ENCODE data around the gene NEUROD1. TPM values are rescaled to one million over a fixed set of nuclear protein-coding genes. Genes with fewer than 3 reads are reported as not detected.

The NEUROD1 gene
- total RNA-seq, 2 donors from 2014 or later: not detected

- H3K4me3 ChIP-seq: no peak overlapping the region
- no peak overlapping the region for H3K27ac ChIP-seq
- 87% methylated on average over 4 of the region's 4 CpGs for WGBS
- no peak for TF ChIP-seq POLR2AphosphoS5 (IDR thresholded peaks at IDR 0.05)
- TF ChIP-seq POLR2A (IDR thresholded peaks at IDR 0.05): no peak
- TF ChIP-seq CTCF (IDR thresholded peaks at IDR 0.05): no peak
- no peak for DNase-seq (ENCODE audit: low spot score)
- H3K36me3 ChIP-seq: no peaks in the 10 kb centered on the region
- H3K9me3 ChIP-seq: no peaks in the 10 kb centered on the region
- H3K4me1 ChIP-seq (replicated peaks): no peaks in the 10 kb centered on the region
- no peaks in the 10 kb centered on the region for H3K27me3 ChIP-seq (replicated peaks; ENCODE audit: insufficient read depth)
- intact Hi-C loops (cut with DNase I): no loop called here
Observed at GRCh38 chr2:181658444-181658843, 21.9 kb downstream of the NEUROD1 start.

- no peak for TF ChIP-seq CTCF (IDR thresholded peaks at IDR 0.05)
- TF ChIP-seq POLR2AphosphoS5 (IDR thresholded peaks at IDR 0.05): no peak
- no peak for TF ChIP-seq POLR2A (IDR thresholded peaks at IDR 0.05)
- Histone ChIP-seq H3K4me3 (no peak overlapping the region), H3K36me3 (no peaks in the 10 kb centered on the region), H3K27me3 (replicated peaks; ENCODE audit: insufficient read depth) (no peaks in the 10 kb centered on the region), H3K9me3 (no peaks in the 10 kb centered on the region), H3K4me1 (replicated peaks) (no peaks in the 10 kb centered on the region), H3K27ac (no peak overlapping the region)
- intact Hi-C loops (cut with DNase I): no loop called here
- no peak for DNase-seq (ENCODE audit: low spot score)
- 85% methylated on average over 4 of the region's 4 CpGs for WGBS
Observed at GRCh38 chr2:181657379-181657778, 22.9 kb downstream of the NEUROD1 start.

- no peaks in the 10 kb centered on the region for H3K27me3 ChIP-seq (replicated peaks; ENCODE audit: insufficient read depth)
- DNase-seq (ENCODE audit: low spot score): peak; percentile 27
Observed at GRCh38 chr2:181656450-181657291, 23.6 kb downstream of the NEUROD1 start, which contains the start of gene CERKL. Gene CERKL, minus strand, starts transcription at chr2:181657105. Its CDS starts 99 bp downstream, at chr2:181657006.

GRCh38 chr2:181655519-181655918 lies 24.8 kb downstream of the NEUROD1 start:
- no peak overlapping the region for H3K4me3 ChIP-seq
- WGBS: 75% methylated on average over 7 of the region's 7 CpGs
- DNase-seq (ENCODE audit: low spot score): no peak
- H3K27ac ChIP-seq: no peak overlapping the region
- H3K36me3 ChIP-seq: no peaks in the 10 kb centered on the region
- H3K9me3 ChIP-seq: no peaks in the 10 kb centered on the region
- intact Hi-C loops (cut with DNase I): no loop called here
- H3K4me1 ChIP-seq (replicated peaks): no peaks in the 10 kb centered on the region
- no peak for TF ChIP-seq POLR2AphosphoS5 (IDR thresholded peaks at IDR 0.05)
- TF ChIP-seq POLR2A (IDR thresholded peaks at IDR 0.05): no peak
- TF ChIP-seq CTCF (IDR thresholded peaks at IDR 0.05): no peak
- H3K27me3 ChIP-seq (replicated peaks; ENCODE audit: insufficient read depth): no peaks in the 10 kb centered on the region

More at GRCh38 chr2:181656450-181657291, 23.6 kb downstream of the NEUROD1 start, which contains the start of gene CERKL:
- Histone ChIP-seq H3K27ac (no peak within 1 kb of the TSS), H3K9me3 (no peaks in the 10 kb centered on the region), H3K36me3 (no peaks in the 10 kb centered on the region), H3K4me1 (replicated peaks) (no peaks in the 10 kb centered on the region), H3K4me3 (peak within 1 kb of the TSS; percentile 19 to 37)
- intact Hi-C loops (cut with DNase I): no loop called here
- TF ChIP-seq POLR2AphosphoS5 (IDR thresholded peaks at IDR 0.05) (no peak), CTCF (IDR thresholded peaks at IDR 0.05) (no peak), POLR2A (IDR thresholded peaks at IDR 0.05) (no peak)
- 3% methylated on average over 70 of the region's 70 CpGs for WGBS

All from prostate gland (tissue), 2 donors.